ENCODE data around the gene GLOD4.

The GLOD4 gene

DNA sequence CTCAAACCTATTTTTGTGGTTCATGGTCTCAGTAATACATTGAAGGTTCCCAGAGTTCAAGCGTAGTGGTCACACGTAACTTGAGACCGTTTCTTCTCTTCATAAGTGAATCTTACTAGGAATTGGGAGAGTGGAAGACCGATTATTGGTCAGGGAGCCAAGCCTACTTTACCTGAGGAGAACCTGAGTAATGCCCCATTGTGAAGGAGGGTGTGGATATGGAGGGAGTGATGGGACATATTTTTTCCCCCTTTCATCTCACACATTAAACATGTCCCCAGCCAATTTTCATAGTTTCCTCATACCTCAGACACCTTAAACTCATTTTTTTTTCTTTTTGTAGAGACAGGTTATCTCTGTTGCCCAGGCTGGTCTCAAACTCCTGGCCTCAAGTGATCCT is 38.9 kb downstream of the GLOD4 start:
- no CpG with 5 or more reads among the region's 4 CpGs for WGBS (ENCODE audit: extremely low coverage, insufficient coverage, low lambda C conversion rate)

GRCh38 chr17:742147-742793 is 39.8 kb downstream of the GLOD4 start:
- H3K79me1 ChIP-seq (ENCODE audit: low read length): peaks cover 17% of the 10 kb centered on the region
- no peak overlapping the region for H3K4ac ChIP-seq (ENCODE audit: low read depth, low read length)
- no peak overlapping the region for H3K23ac ChIP-seq (ENCODE audit: low read length)
- H3K18ac ChIP-seq (ENCODE audit: low read length): no peak overlapping the region
- no peaks in the 10 kb centered on the region for H3K27me3 ChIP-seq (ENCODE audit: insufficient read depth, low read length, poor library complexity)
- no peak overlapping the region for H2AK5ac ChIP-seq (ENCODE audit: low read length)
- H3K56ac ChIP-seq (ENCODE audit: low read length): no peak overlapping the region
- H3K27ac ChIP-seq (ENCODE audit: low read depth, low read length): no peak overlapping the region
- peaks cover under 1% of the 10 kb centered on the region for H3K79me2 ChIP-seq (ENCODE audit: control insufficient read depth, insufficient read depth, low read length)
- no peaks in the 10 kb centered on the region for H3K4me1 ChIP-seq (ENCODE audit: control insufficient read depth, low read depth, low read length)
- no CpG with 5 or more reads among the region's 11 CpGs for WGBS (ENCODE audit: extremely low coverage, insufficient coverage, low lambda C conversion rate)
- no peak overlapping the region for H3K4me3 ChIP-seq (ENCODE audit: low read length)
- no peak for DNase-seq
- H2BK5ac ChIP-seq (ENCODE audit: low read length): no peak overlapping the region
- H3K4me2 ChIP-seq (ENCODE audit: low read length): no peak overlapping the region
- H2BK120ac ChIP-seq (ENCODE audit: low read depth, low read length): no peak overlapping the region
- no peak overlapping the region for H2BK15ac ChIP-seq (replicated peaks; ENCODE audit: low read depth)
- H4K5ac ChIP-seq (ENCODE audit: low read length): no peak overlapping the region
- no peak overlapping the region for H4K8ac ChIP-seq (ENCODE audit: low read depth, low read length)
- H3K36me3 ChIP-seq (ENCODE audit: control insufficient read depth, insufficient read depth, low read length): peaks cover 21% of the 10 kb centered on the region
- H3K9ac ChIP-seq (ENCODE audit: low read length): no peak overlapping the region

More for the DNA sequence above, 38.9 kb downstream of the GLOD4 start:
- peaks cover 17% of the 10 kb centered on the region for H3K79me1 ChIP-seq (ENCODE audit: low read length)
- no peak overlapping the region for H3K4me2 ChIP-seq (ENCODE audit: low read length)
- peaks cover 3% of the 10 kb centered on the region for H3K79me2 ChIP-seq (ENCODE audit: control insufficient read depth, insufficient read depth, low read length)
- no peak overlapping the region for H3K4me3 ChIP-seq (ENCODE audit: low read length)
- H4K8ac ChIP-seq (ENCODE audit: low read depth, low read length): no peak overlapping the region
- peaks cover 24% of the 10 kb centered on the region for H3K36me3 ChIP-seq (ENCODE audit: control insufficient read depth, insufficient read depth, low read length)
- H3K9ac ChIP-seq (ENCODE audit: low read length): no peak overlapping the region
- H4K5ac ChIP-seq (ENCODE audit: low read length): no peak overlapping the region
- no peak for DNase-seq
- no peak overlapping the region for H2BK15ac ChIP-seq (replicated peaks; ENCODE audit: low read depth)
- no peak overlapping the region for H3K27ac ChIP-seq (ENCODE audit: low read depth, low read length)
- no peak overlapping the region for H2BK5ac ChIP-seq (ENCODE audit: low read length)
- H3K56ac ChIP-seq (ENCODE audit: low read length): no peak overlapping the region
- H3K18ac ChIP-seq (ENCODE audit: low read length): no peak overlapping the region
- no peak overlapping the region for H2AK5ac ChIP-seq (ENCODE audit: low read length)
- no peak overlapping the region for H2BK120ac ChIP-seq (ENCODE audit: low read depth, low read length)
- no peaks in the 10 kb centered on the region for H3K4me1 ChIP-seq (ENCODE audit: control insufficient read depth, low read depth, low read length)
- no peak overlapping the region for H3K4ac ChIP-seq (ENCODE audit: low read depth, low read length)
- H3K27me3 ChIP-seq (ENCODE audit: insufficient read depth, low read length, poor library complexity): no peaks in the 10 kb centered on the region
- H3K23ac ChIP-seq (ENCODE audit: low read length): no peak overlapping the region

DNA sequence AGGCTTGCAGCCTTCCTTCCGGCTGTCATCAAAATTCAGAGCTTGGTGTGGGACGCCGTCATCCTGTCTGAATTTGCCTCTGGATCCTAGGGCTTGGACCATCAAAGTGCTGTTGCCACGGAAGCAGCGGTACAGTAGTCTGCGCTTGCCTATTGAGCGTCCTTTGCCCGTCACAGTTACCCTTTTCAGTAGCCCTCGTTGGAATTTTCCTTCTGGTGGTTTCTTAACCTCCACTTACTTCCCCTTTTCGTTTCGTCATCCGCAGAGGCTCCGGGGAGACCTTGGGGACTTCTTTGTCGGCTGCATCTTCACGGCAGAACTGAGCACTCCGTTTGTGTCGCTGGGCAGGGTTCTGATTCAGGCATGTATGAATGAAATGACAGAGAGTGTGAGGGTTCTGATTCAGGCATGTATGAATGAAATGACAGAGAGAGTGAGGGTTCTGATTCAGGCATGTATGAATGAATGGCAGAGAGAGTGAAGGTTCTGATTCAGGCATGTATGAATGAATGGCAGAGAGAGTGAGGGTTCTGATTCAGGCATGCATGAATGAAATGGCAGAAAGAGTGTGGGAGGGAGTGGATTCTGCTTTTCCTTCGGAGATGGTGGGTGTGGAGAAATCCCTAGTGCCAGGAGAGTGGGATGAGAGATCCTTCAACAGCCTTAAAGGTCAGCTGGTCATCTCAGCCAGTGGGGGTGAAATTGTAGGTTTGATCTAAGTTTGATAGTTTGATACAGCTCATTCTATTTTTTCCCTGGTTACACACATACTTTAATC is 41.7 kb downstream of the GLOD4 start:
- no peak overlapping the region for H3K4me2 ChIP-seq (ENCODE audit: low read length)
- peaks cover 9% of the 10 kb centered on the region for H3K79me1 ChIP-seq (ENCODE audit: low read length)
- no peak overlapping the region for H4K5ac ChIP-seq (ENCODE audit: low read length)
- no peaks in the 10 kb centered on the region for H3K27me3 ChIP-seq (ENCODE audit: insufficient read depth, low read length, poor library complexity)
- no peak overlapping the region for H4K8ac ChIP-seq (ENCODE audit: low read depth, low read length)
- no peak overlapping the region for H2AK5ac ChIP-seq (ENCODE audit: low read length)
- no peak overlapping the region for H3K56ac ChIP-seq (ENCODE audit: low read length)
- no peak overlapping the region for H3K23ac ChIP-seq (ENCODE audit: low read length)
- H3K18ac ChIP-seq (ENCODE audit: low read length): no peak overlapping the region
- no peak overlapping the region for H2BK5ac ChIP-seq (ENCODE audit: low read length)
- no peak for DNase-seq
- H3K36me3 ChIP-seq (ENCODE audit: control insufficient read depth, insufficient read depth, low read length): peaks cover 13% of the 10 kb centered on the region
- WGBS (ENCODE audit: extremely low coverage, insufficient coverage, low lambda C conversion rate): no CpG with 5 or more reads among the region's 18 CpGs
- H2BK15ac ChIP-seq (replicated peaks; ENCODE audit: low read depth): no peak overlapping the region
- no peak overlapping the region for H3K4ac ChIP-seq (ENCODE audit: low read depth, low read length)
- H2BK120ac ChIP-seq (ENCODE audit: low read depth, low read length): no peak overlapping the region
- no peaks in the 10 kb centered on the region for H3K4me1 ChIP-seq (ENCODE audit: control insufficient read depth, low read depth, low read length)
- no peaks in the 10 kb centered on the region for H3K79me2 ChIP-seq (ENCODE audit: control insufficient read depth, insufficient read depth, low read length)
- H3K9ac ChIP-seq (ENCODE audit: low read length): no peak overlapping the region
- no peak overlapping the region for H3K4me3 ChIP-seq (ENCODE audit: low read length)
- H3K27ac ChIP-seq (ENCODE audit: low read depth, low read length): no peak overlapping the region

DNA sequence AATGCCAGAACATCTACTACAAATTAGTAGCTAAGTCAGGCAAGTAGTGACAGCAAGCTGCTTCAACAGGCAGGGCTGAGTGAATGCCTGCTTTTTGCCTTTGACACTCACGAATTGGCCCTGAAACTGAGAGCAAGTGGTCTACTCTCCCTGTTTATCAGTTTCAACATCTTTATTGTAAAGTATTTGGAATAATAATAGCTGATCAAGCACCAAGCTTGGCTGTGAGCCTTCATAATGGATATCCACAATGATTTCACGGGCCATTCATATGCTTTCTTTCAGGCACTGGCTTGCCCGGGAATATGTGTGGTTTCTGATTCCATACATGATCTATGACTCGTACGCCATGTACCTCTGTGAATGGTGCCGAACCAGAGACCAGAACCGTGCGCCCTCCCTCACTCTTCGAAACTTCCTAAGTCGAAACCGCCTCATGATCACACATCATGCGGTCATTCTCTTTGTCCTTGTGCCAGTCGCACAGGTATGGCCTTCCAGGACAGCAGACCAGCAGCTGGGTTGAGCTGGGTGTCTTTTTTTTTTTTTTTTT is 44.4 kb downstream of the GLOD4 start:
- H3K9ac ChIP-seq (ENCODE audit: low read length): no peak overlapping the region
- no peak overlapping the region for H2BK5ac ChIP-seq (ENCODE audit: low read length)
- H3K4me1 ChIP-seq (ENCODE audit: control insufficient read depth, low read depth, low read length): peaks cover 4% of the 10 kb centered on the region
- H4K5ac ChIP-seq (ENCODE audit: low read length): no peak overlapping the region
- no peak overlapping the region for H4K8ac ChIP-seq (ENCODE audit: low read depth, low read length)
- H3K23ac ChIP-seq (ENCODE audit: low read length): no peak overlapping the region
- H3K4ac ChIP-seq (ENCODE audit: low read depth, low read length): no peak overlapping the region
- no peak overlapping the region for H2BK15ac ChIP-seq (replicated peaks; ENCODE audit: low read depth)
- H3K4me2 ChIP-seq (ENCODE audit: low read length): no peak overlapping the region
- H3K56ac ChIP-seq (ENCODE audit: low read length): no peak overlapping the region
- peaks cover 9% of the 10 kb centered on the region for H3K36me3 ChIP-seq (ENCODE audit: control insufficient read depth, insufficient read depth, low read length)
- H2BK120ac ChIP-seq (ENCODE audit: low read depth, low read length): no peak overlapping the region
- DNase-seq: no peak
- H2AK5ac ChIP-seq (ENCODE audit: low read length): no peak overlapping the region
- H3K79me1 ChIP-seq (ENCODE audit: low read length): peaks cover 7% of the 10 kb centered on the region
- H3K27me3 ChIP-seq (ENCODE audit: insufficient read depth, low read length, poor library complexity): no peaks in the 10 kb centered on the region
- peaks cover 3% of the 10 kb centered on the region for H3K79me2 ChIP-seq (ENCODE audit: control insufficient read depth, insufficient read depth, low read length)
- no CpG with 5 or more reads among the region's 13 CpGs for WGBS (ENCODE audit: extremely low coverage, insufficient coverage, low lambda C conversion rate)
- no peak overlapping the region for H3K27ac ChIP-seq (ENCODE audit: low read depth, low read length)
- no peak overlapping the region for H3K18ac ChIP-seq (ENCODE audit: low read length)
- H3K4me3 ChIP-seq (ENCODE audit: low read length): no peak overlapping the region

DNA sequence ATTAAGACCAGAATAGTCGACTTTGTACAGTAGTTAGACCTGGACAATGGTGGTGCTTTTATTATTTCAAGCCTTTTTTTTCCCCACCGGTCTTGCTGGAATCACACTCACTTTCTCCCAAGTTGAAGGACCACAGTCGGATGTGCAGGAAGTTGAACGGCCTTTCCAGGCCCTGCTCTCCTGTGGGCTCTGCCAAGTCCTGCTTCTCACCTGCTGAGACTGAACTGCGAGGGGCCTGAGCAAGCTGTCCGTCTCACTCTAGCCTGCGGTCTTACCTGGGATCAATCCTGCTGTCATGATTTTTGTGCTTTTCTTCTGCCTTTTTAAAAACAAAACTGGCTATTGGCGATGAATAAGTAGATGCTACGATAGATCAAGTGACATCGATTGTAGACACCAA is 48.3 kb downstream of the GLOD4 start:
- H3K4me2 ChIP-seq (ENCODE audit: low read length): peak overlapping the region; percentile 10
- no peak overlapping the region for H2BK120ac ChIP-seq (ENCODE audit: low read depth, low read length)
- H3K4ac ChIP-seq (ENCODE audit: low read depth, low read length): no peak overlapping the region
- DNase-seq: no peak
- H3K79me2 ChIP-seq (ENCODE audit: control insufficient read depth, insufficient read depth, low read length): peaks cover 3% of the 10 kb centered on the region
- no peak overlapping the region for H4K8ac ChIP-seq (ENCODE audit: low read depth, low read length)
- H3K36me3 ChIP-seq (ENCODE audit: control insufficient read depth, insufficient read depth, low read length): peaks cover 1% of the 10 kb centered on the region
- no peak overlapping the region for H3K18ac ChIP-seq (ENCODE audit: low read length)
- H2BK15ac ChIP-seq (replicated peaks; ENCODE audit: low read depth): no peak overlapping the region
- no peak overlapping the region for H4K5ac ChIP-seq (ENCODE audit: low read length)
- peak overlapping the region; percentile 39 for H3K56ac ChIP-seq (ENCODE audit: low read length)
- no peak overlapping the region for H3K4me3 ChIP-seq (ENCODE audit: low read length)
- WGBS (ENCODE audit: extremely low coverage, insufficient coverage, low lambda C conversion rate): no CpG with 5 or more reads among the region's 10 CpGs
- H2BK5ac ChIP-seq (ENCODE audit: low read length): no peak overlapping the region
- no peak overlapping the region for H2AK5ac ChIP-seq (ENCODE audit: low read length)
- peak overlapping the region; percentile 85 for H3K23ac ChIP-seq (ENCODE audit: low read length)
- H3K79me1 ChIP-seq (ENCODE audit: low read length): peaks cover 4% of the 10 kb centered on the region
- no peak overlapping the region for H3K27ac ChIP-seq (ENCODE audit: low read depth, low read length)
- H3K27me3 ChIP-seq (ENCODE audit: insufficient read depth, low read length, poor library complexity): no peaks in the 10 kb centered on the region
- H3K4me1 ChIP-seq (ENCODE audit: control insufficient read depth, low read depth, low read length): peaks cover 4% of the 10 kb centered on the region
- H3K9ac ChIP-seq (ENCODE audit: low read length): peak overlapping the region; percentile 25
